CD4-positive, alpha-beta T cell treated with Interleukin-15 for 4 hours (primary cell): ENCODE data around the gene NDUFB11.

ENCODE experiments used
- DNase-seq: peaks from one replicate; pipeline ENCODE4 v3.0.0-alpha.2; 2020; ENCODE audit warnings: low spot score

NDUFB11 gene

GRCh38 chrX:47174846-47175587 is 30.5 kb upstream of the NDUFB11 start:
- no peak for DNase-seq

GRCh38 chrX:47174376-47174775 is 29.9 kb upstream of the NDUFB11 start:
- DNase-seq: no peak

- no peak for DNase-seq
These were observed 28.7 kb upstream of the NDUFB11 start for GRCh38 chrX:47172971-47173792.

- no peak for DNase-seq
These were observed 28.0 kb upstream of the NDUFB11 start for GRCh38 chrX:47172549-47172948.

GRCh38 chrX:47171996-47172395 is 27.5 kb upstream of the NDUFB11 start:
- DNase-seq: no peak

- no peak for DNase-seq
These were observed 26.6 kb upstream of the NDUFB11 start for GRCh38 chrX:47170861-47171692.

GRCh38 chrX:47169726-47170515 is 25.4 kb upstream of the NDUFB11 start:
- DNase-seq: no peak

GRCh38 chrX:47169273-47169672 is 24.8 kb upstream of the NDUFB11 start:
- no peak for DNase-seq

- no peak for DNase-seq
These were observed 24.1 kb upstream of the NDUFB11 start for GRCh38 chrX:47168495-47169073.

- no peak for DNase-seq
These were observed 21.6 kb upstream of the NDUFB11 start for GRCh38 chrX:47166126-47166525.

- no peak for DNase-seq
These were observed 19.9 kb upstream of the NDUFB11 start for GRCh38 chrX:47164420-47164819.

- DNase-seq: no peak
These were observed 18.6 kb upstream of the NDUFB11 start for GRCh38 chrX:47162927-47163583.

- DNase-seq: no peak
These were observed 16.3 kb upstream of the NDUFB11 start for GRCh38 chrX:47160781-47161180.

- DNase-seq: no peak
These were observed 14.3 kb upstream of the NDUFB11 start for GRCh38 chrX:47158781-47159180.

GRCh38 chrX:47158131-47158530 is 13.6 kb upstream of the NDUFB11 start:
- no peak for DNase-seq

- no peak for DNase-seq
These were observed 12.4 kb upstream of the NDUFB11 start for GRCh38 chrX:47156611-47157520.

- DNase-seq: no peak
These were observed 6.9 kb upstream of the NDUFB11 start for GRCh38 chrX:47151435-47151834.

- DNase-seq: no peak
These were observed 4.4 kb upstream of the NDUFB11 start for GRCh38 chrX:47148946-47149345.

GRCh38 chrX:47146936-47147859 is 2.7 kb upstream of the NDUFB11 start:
- DNase-seq: no peak
